Sigmoid colon (tissue), 7 donors: ENCODE results near the gene MYO1F. TPM values are rescaled to one million over a fixed set of nuclear protein-coding genes. Genes with fewer than 3 reads are reported as not detected.

Experiments
- DNase-seq: peaks from one replicate; pipeline ENCODE4 v3.0.0-alpha.2; 2019
- H3K27ac ChIP-seq, 4 donors: fragments of 200-600 bp; sonication (generic); one replicate each; pipeline ENCODE4 v1.5.1; 2016 to 2019; ENCODE audit warnings: mild to moderate bottlenecking in 1 of 4
- H3K27me3 ChIP-seq, 3 donors: fragments of 200-600 bp; sonication (generic); one replicate each; pipeline ENCODE4 v1.5.1; 2019; ENCODE audit warnings: mild to moderate bottlenecking in 1 of 3
- H3K36me3 ChIP-seq, 4 donors: fragments of 200-600 bp; sonication (generic); one replicate each; pipeline ENCODE4 v1.5.1; 2016 to 2019
- H3K4me1 ChIP-seq, 4 donors: fragments of 200-600 bp; sonication (generic); one replicate each; pipeline ENCODE4 v1.5.1; 2017 to 2019
- H3K4me3 ChIP-seq, 4 donors: fragments of 200-600 bp; sonication (generic); one replicate each; pipeline ENCODE4 v1.5.1; 2017 to 2019; ENCODE audit warnings: mild to moderate bottlenecking in 2 of 4, moderate library complexity in 1 of 4
- H3K9me3 ChIP-seq, 4 donors: fragments of 200-600 bp in 3 of 4; sonication (generic) in 3 of 4; one replicate each; pipeline versions ENCODE4 v1.5.1 to v1.6.1; 2013 to 2019
- CTCF ChIP-seq, 4 experiments: fragments of 450-650 bp in 3 of 4; fragments of 200-600 bp in 1 of 4; IDR thresholded peaks; one replicate each; pipeline ENCODE4 v1.5.1; 2016 to 2019; ENCODE audit warnings: antibody characterized with exemption in 4 of 4, mild to moderate bottlenecking in 3 of 4, moderate library complexity in 2 of 4
- EP300 ChIP-seq, 4 donors: sonication (generic); formaldehyde crosslinking; IDR thresholded peaks; one replicate each; pipeline ENCODE4 v1.6.1; 2017; ENCODE audit warnings: antibody characterized with exemption in 4 of 4
- POLR2A ChIP-seq, 2 donors: fragments of 450-650 bp; IDR thresholded peaks; one replicate each; pipeline ENCODE4 v1.6.1; 2016; ENCODE audit warnings: antibody characterized with exemption in 2 of 2, mild to moderate bottlenecking in 2 of 2, moderate library complexity in 2 of 2
- POLR2AphosphoS5 ChIP-seq, 4 donors: sonication (generic); formaldehyde crosslinking; IDR thresholded peaks; one replicate each; pipeline ENCODE4 v1.6.1; 2017; ENCODE audit warnings: antibody characterized with exemption in 4 of 4
- WGBS, 2 donors: extraction: QIAGEN DNeasy Blood & Tissue Kit; methylation state at CpG; one replicate each; pipeline ENCODE4 v1.1.7; 2013; 5-methylcytosine and 5-hydroxymethylcytosine counted together
- intact Hi-C: fragments of 100-400 bp; cut with DNase I; formaldehyde crosslinking; loops from one replicate; pipeline ENCODE4 v1.15.1; 2023
- polyA plus RNA-seq, 3 donors: library from polyadenylated mRNA; stranded (reverse); fragments of 200-250 nt; gene quantifications; one replicate each; pipeline ENCODE4 v1.2.3, GENCODE V29; 2013
- total RNA-seq, 4 donors: library from RNA; depleted of rRNA; stranded (reverse); fragments of >200 nt; gene quantifications; one replicate each; pipeline ENCODE4 v1.1.0, GENCODE V29; 2016
- donor health status: healthy with polysubstance abuse.
- donor health status: Bipolar disorder and iron deficiency.
- donor health status: healthy.

MYO1F gene
- total and polyA plus RNA-seq, 7 donors = 6.6 to 19.4 (median 10.2) TPM

- intact Hi-C loops = no loop called here
- Histone ChIP-seq H3K9me3 (no peaks in the 10 kb centered on the region), H3K27me3 (no peaks in the 10 kb centered on the region), H3K36me3 (no peaks in the 10 kb centered on the region), H3K4me1 (peaks cover 0 to 14% (median 11%) of the 10 kb centered on the region in 4 donors), H3K27ac (no peak overlapping the region), H3K4me3 (no peak overlapping the region)
- TF ChIP-seq EP300 (IDR thresholded peaks at IDR 0.05) (no peak), CTCF (IDR thresholded peaks at IDR 0.05) (no peak), POLR2A (IDR thresholded peaks at IDR 0.05) (no peak), POLR2AphosphoS5 (IDR thresholded peaks at IDR 0.05) (no peak)
- no peak for DNase-seq
- 34 to 83% methylated on average over 4 of the region's 4 CpGs for WGBS, 2 donors
These were observed 47.8 kb downstream of the MYO1F start for GRCh38 chr19:8529369-8530006.

- no peak for DNase-seq
- peaks cover 0 to 14% (median 11%) of the 10 kb centered on the region in 4 donors for H3K4me1 ChIP-seq
- no peaks in the 10 kb centered on the region for H3K27me3 ChIP-seq
- 51 to 77% methylated on average over 4 of the region's 4 CpGs for WGBS, 2 donors
- no peaks in the 10 kb centered on the region for H3K9me3 ChIP-seq
- TF ChIP-seq POLR2A (IDR thresholded peaks at IDR 0.05) = no peak
- TF ChIP-seq EP300 (IDR thresholded peaks at IDR 0.05) = no peak
- TF ChIP-seq CTCF (IDR thresholded peaks at IDR 0.05) = no peak
- no peak for TF ChIP-seq POLR2AphosphoS5 (IDR thresholded peaks at IDR 0.05)
- no peak overlapping the region for H3K27ac ChIP-seq
- intact Hi-C loops = no loop called here
- H3K36me3 ChIP-seq = no peaks in the 10 kb centered on the region
- no peak overlapping the region for H3K4me3 ChIP-seq
These were observed 48.7 kb downstream of the MYO1F start for GRCh38 chr19:8528500-8528899.

- 13 to 50% methylated on average over 57 of the region's 57 CpGs for WGBS, 2 donors
These were observed 50.7 kb downstream of the MYO1F start for GRCh38 chr19:8526345-8527091.

GRCh38 chr19:8525401-8525684 lies 51.9 kb downstream of the MYO1F start:
- Histone ChIP-seq H3K9me3 (no peaks in the 10 kb centered on the region), H3K36me3 (no peaks in the 10 kb centered on the region), H3K27me3 (no peaks in the 10 kb centered on the region), H3K4me3 (peak overlapping the region; percentile 13 to 94 (median 40)), H3K4me1 (peaks cover 0 to 14% (median 11%) of the 10 kb centered on the region in 4 donors), H3K27ac (peak overlapping the region; percentile 79 to 94 (median 88))
- TF ChIP-seq POLR2AphosphoS5 (IDR thresholded peaks at IDR 0.05) (peak in 2 of 4 donors; percentile 22 to 26), POLR2A (IDR thresholded peaks at IDR 0.05) (peak in 1 of 2 donors; percentile 24), EP300 (IDR thresholded peaks at IDR 0.05) (no peak), CTCF (IDR thresholded peaks at IDR 0.05) (no peak)
- intact Hi-C loops = loop anchor here (1.0 kb wide), 1 partner anchor 11 kb away; the partner anchor contains the start of gene ZNF414
- DNase-seq = no peak
- WGBS, 2 donors = 17 to 50% methylated on average over 15 of the region's 15 CpGs

More at GRCh38 chr19:8526345-8527091, 50.7 kb downstream of the MYO1F start:
- H3K27me3 ChIP-seq = no peaks in the 10 kb centered on the region
- peak; percentile 95 for DNase-seq
- H3K4me1 ChIP-seq = peaks cover 0 to 14% (median 11%) of the 10 kb centered on the region in 4 donors
- peak overlapping the region; percentile 66 to 96 (median 81) for H3K4me3 ChIP-seq
- H3K9me3 ChIP-seq = no peaks in the 10 kb centered on the region
- H3K27ac ChIP-seq = peak overlapping the region; percentile 90 to 94 (median 91)
- TF ChIP-seq CTCF (IDR thresholded peaks at IDR 0.05) = no peak
- TF ChIP-seq POLR2A (IDR thresholded peaks at IDR 0.05) = peak; percentile 1 to 36
- no peak for TF ChIP-seq EP300 (IDR thresholded peaks at IDR 0.05)
- TF ChIP-seq POLR2AphosphoS5 (IDR thresholded peaks at IDR 0.05) = peak; percentile 45 to 86 (median 66)
- intact Hi-C loops = no loop called here
- H3K36me3 ChIP-seq = no peaks in the 10 kb centered on the region
